ENCODE data around the gene FRMD4A.

FRMD4A gene

GRCh38 chr10:13823096-13823708 lies 507.5 kb downstream of the FRMD4A start:
- H3K4me3 ChIP-seq (ENCODE audit: low read length) = no peak overlapping the region; the same call in 1 of the 2 replicates
- no peaks in the 10 kb centered on the region for H3K9me3 ChIP-seq (ENCODE audit: control insufficient read depth, insufficient read depth, low read length)
- H3K4me1 ChIP-seq (ENCODE audit: control insufficient read depth, low read length) = peaks cover 45% of the 10 kb centered on the region
- H3F3A ChIP-seq (ENCODE audit: control insufficient read depth, insufficient read depth) = peaks cover 3% of the 10 kb centered on the region; the same call in 1 of the 2 replicates
- TF ChIP-seq CTCF (IDR thresholded peaks at IDR 0.05; ENCODE audit: low read depth, low read length, poor library complexity, severe bottlenecking) (no peak), EZH2phosphoT487 (IDR thresholded peaks at IDR 0.05; ENCODE audit: borderline replicate concordance, low read length) (no peak)
- H3K4me2 ChIP-seq (ENCODE audit: low read length) = peak overlapping the region; percentile 5; the same call in 1 of the 2 replicates
- H4K20me1 ChIP-seq (ENCODE audit: control insufficient read depth, insufficient read depth, low read depth, low read length) = no peaks in the 10 kb centered on the region
- no peaks in the 10 kb centered on the region for H3K36me3 ChIP-seq (ENCODE audit: control insufficient read depth, low read length)
- no peak overlapping the region for H3K27ac ChIP-seq (ENCODE audit: low read depth, low read length)
- no peaks in the 10 kb centered on the region for H3K79me2 ChIP-seq (ENCODE audit: control insufficient read depth, low read length)
- H3K27me3 ChIP-seq (ENCODE audit: control insufficient read depth, low read length) = peaks cover 20% of the 10 kb centered on the region; the same call in 1 of the 2 replicates
- no peaks in the 10 kb centered on the region for H3K9me2 ChIP-seq (replicated peaks; ENCODE audit: control insufficient read depth, low read length)

- Histone ChIP-seq H3K4me1 (ENCODE audit: control insufficient read depth, low read length) (peaks cover 45% of the 10 kb centered on the region), H3K27me3 (ENCODE audit: control insufficient read depth, low read length) (peaks cover 20% of the 10 kb centered on the region; the same call in 1 of the 2 replicates), H3K36me3 (ENCODE audit: control insufficient read depth, low read length) (no peaks in the 10 kb centered on the region), H3F3A (ENCODE audit: control insufficient read depth, insufficient read depth) (peaks cover 3% of the 10 kb centered on the region; the same call in 1 of the 2 replicates), H3K27ac (ENCODE audit: low read depth, low read length) (no peak overlapping the region), H3K9me2 (replicated peaks; ENCODE audit: control insufficient read depth, low read length) (no peaks in the 10 kb centered on the region), H3K9me3 (ENCODE audit: control insufficient read depth, insufficient read depth, low read length) (no peaks in the 10 kb centered on the region), H3K79me2 (ENCODE audit: control insufficient read depth, low read length) (no peaks in the 10 kb centered on the region), H3K4me2 (ENCODE audit: low read length) (peak overlapping the region; percentile 5; the same call in 1 of the 2 replicates), H3K4me3 (ENCODE audit: low read length) (no peak overlapping the region), H4K20me1 (ENCODE audit: control insufficient read depth, insufficient read depth, low read depth, low read length) (no peaks in the 10 kb centered on the region)
- TF ChIP-seq EZH2phosphoT487 (IDR thresholded peaks at IDR 0.05; ENCODE audit: borderline replicate concordance, low read length) (no peak), CTCF (IDR thresholded peaks at IDR 0.05; ENCODE audit: low read depth, low read length, poor library complexity, severe bottlenecking) (no peak)
Measured at GRCh38 chr10:13822490-13822889, 508.2 kb downstream of the FRMD4A start.

GRCh38 chr10:13820964-13821337 lies 509.8 kb downstream of the FRMD4A start:
- Histone ChIP-seq H3K4me3 (ENCODE audit: low read length) (no peak overlapping the region), H3K4me2 (ENCODE audit: low read length) (peak overlapping the region; percentile 29)

More at GRCh38 chr10:13820964-13821337, 509.8 kb downstream of the FRMD4A start:
- Histone ChIP-seq H3K27me3 (ENCODE audit: control insufficient read depth, low read length) (peaks cover 11% of the 10 kb centered on the region; the same call in 1 of the 2 replicates), H3K27ac (ENCODE audit: low read depth, low read length) (no peak overlapping the region), H3K36me3 (ENCODE audit: control insufficient read depth, low read length) (no peaks in the 10 kb centered on the region), H3K4me1 (ENCODE audit: control insufficient read depth, low read length) (peaks cover 45% of the 10 kb centered on the region), H3K9me3 (ENCODE audit: control insufficient read depth, insufficient read depth, low read length) (peaks cover 7% of the 10 kb centered on the region), H3K79me2 (ENCODE audit: control insufficient read depth, low read length) (no peaks in the 10 kb centered on the region), H4K20me1 (ENCODE audit: control insufficient read depth, insufficient read depth, low read depth, low read length) (no peaks in the 10 kb centered on the region), H3K9me2 (replicated peaks; ENCODE audit: control insufficient read depth, low read length) (no peaks in the 10 kb centered on the region), H3F3A (ENCODE audit: control insufficient read depth, insufficient read depth) (no peaks in the 10 kb centered on the region)
- TF ChIP-seq CTCF (IDR thresholded peaks at IDR 0.05; ENCODE audit: low read depth, low read length, poor library complexity, severe bottlenecking) = no peak
- no peak for TF ChIP-seq EZH2phosphoT487 (IDR thresholded peaks at IDR 0.05; ENCODE audit: borderline replicate concordance, low read length)
